NCI-H526 treated with DMSO at 0.1 percent for 48 hours (cell line): ENCODE data around the gene NEK6.
A peak's percentile ranks its signal among the peaks of the same experiment; 100 is the strongest.
"Not testable (repeated sequence)": the region's sequence is repeated elsewhere in the genome, so short reads cannot be mapped to it uniquely, and the experiment has no call there.

Experiments
- DNase-seq: peaks from one replicate; lab custom pipeline; 2025; lab: John Stamatoyannopoulos, UW

NEK6 gene

DNA sequence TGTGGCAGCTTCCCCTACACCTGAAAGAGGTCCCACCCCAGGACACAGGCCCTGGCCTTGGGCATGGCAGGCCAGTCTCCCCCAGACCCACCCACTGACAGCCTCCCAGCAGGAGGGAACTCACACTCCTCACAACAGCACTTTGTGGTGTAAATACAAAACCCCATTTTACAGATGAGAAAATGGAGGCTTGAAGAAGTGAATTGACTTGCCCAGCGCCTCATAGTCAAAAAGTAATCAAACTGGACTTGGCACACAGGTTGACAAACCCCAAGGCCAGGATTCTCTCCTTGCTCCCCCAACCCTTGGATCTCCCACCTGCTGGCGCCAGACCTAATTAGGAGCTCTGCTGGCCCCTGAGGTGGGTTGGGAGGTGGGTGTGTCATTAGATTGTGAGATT is 29.2 kb upstream of the NEK6 start:
- no peak for DNase-seq

DNA sequence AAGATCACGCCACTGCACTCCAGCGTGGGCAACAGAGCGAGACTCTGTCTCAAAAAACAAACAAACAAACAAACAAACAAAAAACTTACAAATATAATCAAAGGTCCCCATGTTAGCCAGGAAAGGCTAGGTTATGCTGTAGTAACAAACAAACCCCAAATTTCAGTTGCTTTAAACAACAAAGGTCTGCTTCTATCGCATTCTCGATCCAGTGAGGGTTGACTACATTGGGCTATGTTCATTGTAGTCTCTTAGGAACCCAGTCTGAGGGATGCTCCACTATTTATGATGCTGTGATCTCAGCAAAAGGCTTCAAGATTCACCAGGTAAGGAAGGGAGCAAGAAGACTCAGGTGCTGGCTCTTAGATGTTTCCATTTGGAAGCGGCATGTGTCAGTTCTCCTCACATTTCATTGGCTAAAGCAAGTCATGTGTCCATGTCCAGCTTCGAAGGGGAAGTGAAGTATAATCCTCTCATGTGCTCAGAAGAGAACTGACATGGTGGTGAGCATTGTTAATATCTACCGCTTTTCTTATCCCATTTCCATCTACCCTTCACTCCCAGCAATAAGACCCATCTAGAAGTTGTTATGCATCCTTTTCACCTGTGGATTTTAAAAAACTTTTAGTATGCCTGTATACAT is 26.5 kb upstream of the NEK6 start:
- DNase-seq, result no peak

DNA sequence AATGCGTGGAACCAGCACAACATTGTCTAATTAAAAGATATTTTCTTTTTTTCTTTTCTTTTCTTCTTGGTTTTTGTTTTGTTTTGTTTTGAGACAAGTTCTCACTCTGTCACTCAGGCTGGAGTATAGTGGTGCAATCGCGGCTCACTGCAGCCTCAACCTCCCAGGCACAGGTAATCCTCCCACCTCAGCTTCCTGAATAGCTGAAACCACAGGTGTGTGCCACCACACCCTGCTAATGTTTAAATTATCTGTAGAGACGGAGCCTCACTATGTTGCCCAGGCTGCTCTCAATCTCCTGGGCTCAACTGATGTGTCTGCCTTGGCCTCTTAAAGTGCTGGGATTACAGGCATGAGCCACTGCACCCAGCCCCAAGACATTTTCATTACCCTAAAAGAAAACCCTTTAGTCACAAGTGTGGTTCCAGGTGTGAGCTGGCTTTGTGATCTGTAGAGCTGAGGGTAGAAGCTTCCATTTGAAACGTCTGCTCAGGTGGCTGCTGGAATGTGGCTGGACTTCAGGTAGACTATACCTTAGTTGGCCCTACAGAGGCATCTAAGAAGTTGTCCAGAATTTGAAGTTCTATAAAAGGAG is 19.1 kb upstream of the NEK6 start:
- no peak for DNase-seq

DNA sequence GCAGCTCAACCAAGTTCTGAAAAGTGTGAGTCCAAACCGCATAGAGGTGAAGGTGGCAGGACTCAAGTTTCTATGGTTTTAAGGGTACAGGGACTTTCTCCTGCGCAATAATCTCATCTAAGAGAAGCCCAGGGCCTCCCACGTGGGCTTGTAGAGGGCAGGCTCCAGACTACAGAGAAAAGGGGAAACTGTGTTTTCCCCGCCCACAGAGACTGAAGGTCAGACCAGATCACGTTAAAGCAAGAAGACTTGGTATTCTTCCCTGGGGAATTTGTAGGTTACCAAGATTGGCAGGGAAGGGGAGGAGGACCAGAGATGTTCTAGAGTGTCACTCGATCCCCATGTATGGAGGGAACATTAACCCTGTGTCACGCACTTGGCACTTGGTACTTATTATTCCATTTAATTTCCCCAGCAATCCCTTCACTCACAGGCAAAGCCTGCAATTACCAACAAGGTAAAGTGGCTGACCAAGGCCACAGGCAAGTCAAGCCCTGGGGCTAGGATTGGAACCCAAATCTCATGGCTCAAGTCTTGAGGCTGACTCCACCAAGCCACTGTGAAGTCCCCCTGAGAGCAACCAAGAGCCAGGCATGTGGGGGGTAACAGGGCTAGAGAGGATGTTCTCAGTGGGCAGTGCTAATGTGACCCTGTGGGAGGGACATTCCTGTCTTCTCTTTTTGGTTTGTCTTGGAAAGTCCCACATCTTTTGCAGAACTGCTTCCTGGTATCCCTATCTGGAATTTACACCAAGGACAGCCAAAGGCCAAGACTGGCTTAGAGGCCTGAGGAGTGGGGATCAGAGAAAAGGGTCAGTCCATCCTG is 18.3 kb upstream of the NEK6 start:
- no peak for DNase-seq

DNA sequence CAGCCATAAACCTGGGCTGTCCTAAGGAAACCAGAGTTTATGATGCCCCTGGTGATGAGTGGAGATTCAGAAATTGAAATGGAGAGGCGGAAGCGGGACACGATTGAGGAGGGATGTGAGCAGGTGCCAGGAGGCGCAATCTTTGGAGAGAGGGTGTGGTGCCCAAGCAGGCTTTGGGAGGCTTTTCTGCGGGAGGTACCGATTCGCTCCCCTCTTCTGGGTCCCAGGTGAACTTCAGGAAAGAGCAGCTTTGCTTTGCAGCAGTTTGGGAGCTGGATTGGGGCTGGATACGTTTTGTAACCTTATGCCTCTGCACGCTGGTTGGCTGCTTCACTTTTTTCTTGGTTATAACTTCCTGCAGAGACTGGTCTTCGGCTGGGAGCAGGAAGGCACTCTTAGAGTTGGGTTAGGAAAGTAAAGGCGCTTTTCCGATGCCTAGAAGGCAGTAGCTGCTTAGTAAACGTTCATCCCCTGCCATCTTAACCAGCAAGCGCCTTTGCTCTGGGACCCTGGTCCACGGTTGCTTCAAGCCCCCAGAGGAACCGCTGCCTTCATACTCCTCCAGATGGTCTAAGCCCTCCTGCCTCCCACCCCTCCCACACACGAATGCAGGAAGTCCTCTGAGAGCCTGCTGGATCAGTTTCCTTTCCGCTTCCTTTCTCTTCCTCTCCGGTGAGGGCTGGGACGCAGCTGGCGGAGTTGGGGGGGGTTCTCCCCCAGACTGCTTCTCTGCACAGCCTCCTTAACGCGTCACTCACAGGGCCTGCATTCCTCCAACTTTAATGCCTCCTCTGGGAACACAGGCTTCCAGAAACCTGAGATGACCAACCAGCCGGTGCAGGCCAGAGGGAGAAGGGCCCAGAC is 15.2 kb upstream of the NEK6 start:
- DNase-seq, result no peak

DNA sequence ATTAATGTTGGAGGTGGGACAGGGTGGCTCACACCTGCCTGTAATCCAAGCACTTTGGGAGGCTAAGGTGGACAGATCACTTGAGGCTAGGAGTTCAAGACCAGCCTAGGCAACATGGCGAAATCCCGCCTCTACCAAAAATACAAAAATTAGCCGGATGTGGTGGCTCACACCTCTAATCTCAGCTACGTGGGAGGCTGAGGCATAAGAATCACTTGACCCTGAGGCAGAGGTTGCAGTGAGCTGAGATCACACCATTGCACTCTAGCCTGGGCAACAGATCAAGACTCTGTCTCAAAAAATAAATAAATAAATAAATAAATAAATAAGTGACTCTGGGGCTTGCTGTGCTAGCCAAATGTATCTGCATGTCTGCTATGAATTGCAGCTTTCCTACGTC is 10.4 kb upstream of the NEK6 start:
- not testable (repeated sequence) for DNase-seq

DNA sequence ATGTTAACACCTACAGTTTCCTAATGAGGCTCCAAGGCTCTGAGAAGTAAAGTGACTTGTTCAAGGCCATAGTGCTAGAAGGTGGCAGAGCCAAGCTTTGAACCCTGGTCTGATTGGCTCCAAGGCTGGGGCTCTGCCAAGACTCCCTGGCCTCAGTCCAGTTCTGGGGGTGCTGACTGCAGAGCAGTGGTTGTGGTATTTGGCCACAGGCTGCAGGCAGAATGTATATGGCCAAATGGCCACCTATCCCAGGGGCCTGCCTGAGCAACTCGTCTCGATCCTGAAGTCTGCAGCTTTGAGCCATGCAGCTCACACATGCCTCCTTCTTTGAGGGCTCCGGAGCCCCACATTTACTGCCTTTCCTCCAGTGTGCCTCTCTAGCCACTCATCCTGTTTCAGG is 9.7 kb upstream of the NEK6 start:
- no peak for DNase-seq

DNA sequence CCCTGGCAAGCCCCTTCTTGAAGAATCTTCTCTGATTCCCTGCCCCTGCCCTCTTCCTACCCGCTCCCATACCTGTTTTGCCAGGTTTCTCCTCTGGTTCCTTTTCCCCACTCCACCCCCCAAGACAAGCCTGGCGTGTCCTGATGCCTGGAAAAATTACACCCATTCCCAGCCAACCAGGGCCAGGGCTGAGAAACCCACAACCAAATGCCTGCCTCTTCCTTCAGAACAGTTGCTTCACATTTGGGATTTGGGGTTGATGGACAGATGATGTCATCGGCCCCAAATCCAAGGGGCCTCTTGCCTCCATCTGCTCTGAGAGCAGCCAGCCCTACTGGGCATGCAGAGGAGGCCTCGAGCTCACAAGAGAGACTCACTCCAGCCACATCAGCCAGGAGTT is 8.8 kb upstream of the NEK6 start:
- DNase-seq, result no peak

DNA sequence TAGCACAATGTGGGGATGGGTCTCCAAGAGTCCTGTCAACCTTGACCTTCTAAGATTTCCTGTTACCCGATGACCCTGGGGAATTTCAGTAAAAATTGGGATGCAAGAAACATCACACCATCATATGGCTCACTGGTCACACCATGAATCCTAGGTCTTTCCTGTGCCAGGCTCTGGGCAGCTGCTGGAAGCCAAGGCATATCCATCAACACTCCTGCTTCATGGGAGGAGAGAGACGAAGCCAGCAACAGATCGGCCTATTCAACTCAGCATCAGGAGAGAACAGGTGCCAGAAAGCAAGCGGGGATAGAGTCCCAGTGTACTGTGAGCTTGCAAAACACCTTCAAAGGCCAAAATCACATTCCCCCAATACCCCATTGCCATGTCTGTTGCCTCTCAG is 6.5 kb upstream of the NEK6 start:
- no peak for DNase-seq

DNA sequence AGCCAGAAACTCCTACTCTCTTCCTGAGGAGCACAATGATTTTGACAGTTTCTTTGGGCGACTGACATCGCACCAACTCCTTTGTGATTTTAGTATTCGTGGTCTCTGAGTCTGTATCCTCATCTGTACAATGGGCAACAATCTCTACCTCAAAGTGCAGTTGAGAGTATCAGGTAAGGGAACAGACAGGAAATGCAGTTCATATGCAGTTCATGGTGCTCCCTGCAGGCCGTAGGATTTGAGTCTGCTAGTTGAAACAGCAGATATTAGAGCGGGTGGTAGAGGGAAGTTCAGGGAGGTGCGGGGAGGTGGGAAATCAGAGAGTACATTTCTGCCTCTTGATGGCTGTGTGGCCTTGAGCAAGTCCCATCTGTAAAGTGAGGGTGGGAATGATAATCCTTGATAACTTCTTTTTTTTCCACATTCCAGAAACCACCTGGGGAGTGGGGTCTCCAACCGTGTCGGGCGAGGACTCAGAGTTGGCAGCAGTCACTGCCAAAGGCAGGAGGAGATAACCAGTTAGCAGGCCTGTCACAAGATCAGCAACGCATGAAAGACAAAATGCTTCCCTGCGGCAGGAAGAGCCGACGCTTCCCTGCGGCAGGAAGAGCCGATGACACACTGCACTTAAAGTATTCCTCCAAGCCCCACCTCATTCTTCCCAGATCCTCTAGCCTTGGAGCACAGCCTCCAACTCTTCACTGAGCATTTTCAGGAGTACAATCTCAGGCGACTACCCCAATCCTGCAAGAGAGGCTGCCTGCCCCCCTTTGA is 6.0 kb upstream of the NEK6 start:
- no peak for DNase-seq

DNA sequence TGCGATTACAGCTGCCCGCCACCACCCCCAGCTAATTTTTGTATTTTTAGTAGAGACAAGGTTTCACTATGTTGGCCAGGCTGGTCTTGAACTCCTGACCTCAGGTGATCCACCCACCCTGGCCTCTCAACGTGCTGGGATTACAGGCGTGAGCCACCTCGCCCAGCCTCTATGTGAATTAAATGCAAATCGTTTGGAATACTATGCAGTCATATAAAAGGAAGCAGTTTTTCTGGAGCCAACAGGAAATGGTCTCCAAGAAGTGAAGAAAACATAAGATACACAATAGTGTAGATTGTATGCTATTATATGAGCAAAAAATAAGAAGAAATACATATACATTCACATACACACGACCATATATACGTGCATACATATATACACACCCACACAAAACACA is 4.9 kb upstream of the NEK6 start:
- DNase-seq, result not testable (repeated sequence)

DNA sequence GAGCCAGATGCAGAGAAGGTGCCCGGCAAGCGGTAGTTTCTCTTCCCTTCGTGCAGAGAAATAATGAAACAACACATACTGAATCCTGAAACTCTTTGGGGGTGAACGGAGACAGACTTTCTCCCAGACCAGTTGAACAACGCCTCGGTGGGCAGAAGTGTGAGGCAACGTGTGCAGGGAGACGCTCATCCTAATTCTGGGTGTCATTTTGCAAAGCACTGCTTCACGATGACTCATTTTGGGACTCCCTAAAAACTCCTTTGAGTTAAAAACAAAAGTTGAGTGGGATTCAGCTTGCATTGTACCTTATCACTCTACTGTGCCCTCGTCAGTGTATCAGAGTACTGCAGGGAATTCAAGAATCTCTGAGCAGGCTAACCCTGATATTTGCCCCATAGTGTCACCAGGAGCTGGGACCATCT is 3.5 kb upstream of the NEK6 start:
- no peak for DNase-seq

DNA sequence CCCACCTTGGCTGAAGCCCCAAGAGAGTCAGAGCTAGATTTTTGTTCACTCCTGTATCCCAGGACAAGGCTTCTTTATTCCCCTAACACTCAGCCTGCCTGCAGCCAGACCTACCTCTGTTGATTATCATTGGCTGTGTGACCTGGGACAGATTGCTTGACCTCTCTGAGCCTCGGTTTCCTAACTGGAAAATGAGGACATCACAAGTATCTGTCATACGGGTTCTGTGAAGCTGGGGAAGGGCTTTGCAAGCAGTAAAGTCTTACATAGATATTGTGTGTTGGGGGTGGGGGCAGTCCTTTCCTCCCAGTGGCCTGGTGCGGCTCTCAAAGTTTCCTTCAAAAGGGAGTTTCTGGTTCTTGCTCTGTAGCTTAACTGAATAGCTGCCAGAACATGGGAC is 2.5 kb upstream of the NEK6 start:
- DNase-seq, result no peak

DNA sequence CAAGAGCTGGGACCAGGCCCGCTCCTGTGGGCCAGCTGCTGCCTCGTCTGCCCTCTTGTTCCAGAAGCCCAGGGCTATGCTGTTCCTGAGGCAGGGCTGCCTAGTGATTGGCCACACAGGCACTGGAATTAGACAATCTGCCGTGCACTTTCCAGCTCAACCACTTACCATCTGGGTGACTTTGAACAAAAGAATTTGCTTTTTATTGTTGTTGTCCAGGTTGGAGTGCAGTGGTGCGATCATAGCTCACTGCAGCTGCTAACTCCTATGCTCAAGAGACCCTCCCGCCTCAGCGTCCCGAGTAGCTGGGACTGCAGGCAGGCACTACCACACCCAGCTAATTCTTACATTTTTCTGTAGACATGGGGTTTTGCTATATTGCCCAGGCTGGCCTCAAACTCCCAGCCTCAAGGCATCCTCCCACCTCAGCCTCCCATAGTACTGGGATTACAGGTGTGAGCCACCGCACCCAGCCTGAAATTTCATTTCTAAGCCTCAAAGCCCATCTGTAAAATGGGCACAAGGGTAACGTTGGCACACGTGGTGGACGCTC is 1.2 kb upstream of the NEK6 start:
- DNase-seq, result peak; percentile 3

DNA sequence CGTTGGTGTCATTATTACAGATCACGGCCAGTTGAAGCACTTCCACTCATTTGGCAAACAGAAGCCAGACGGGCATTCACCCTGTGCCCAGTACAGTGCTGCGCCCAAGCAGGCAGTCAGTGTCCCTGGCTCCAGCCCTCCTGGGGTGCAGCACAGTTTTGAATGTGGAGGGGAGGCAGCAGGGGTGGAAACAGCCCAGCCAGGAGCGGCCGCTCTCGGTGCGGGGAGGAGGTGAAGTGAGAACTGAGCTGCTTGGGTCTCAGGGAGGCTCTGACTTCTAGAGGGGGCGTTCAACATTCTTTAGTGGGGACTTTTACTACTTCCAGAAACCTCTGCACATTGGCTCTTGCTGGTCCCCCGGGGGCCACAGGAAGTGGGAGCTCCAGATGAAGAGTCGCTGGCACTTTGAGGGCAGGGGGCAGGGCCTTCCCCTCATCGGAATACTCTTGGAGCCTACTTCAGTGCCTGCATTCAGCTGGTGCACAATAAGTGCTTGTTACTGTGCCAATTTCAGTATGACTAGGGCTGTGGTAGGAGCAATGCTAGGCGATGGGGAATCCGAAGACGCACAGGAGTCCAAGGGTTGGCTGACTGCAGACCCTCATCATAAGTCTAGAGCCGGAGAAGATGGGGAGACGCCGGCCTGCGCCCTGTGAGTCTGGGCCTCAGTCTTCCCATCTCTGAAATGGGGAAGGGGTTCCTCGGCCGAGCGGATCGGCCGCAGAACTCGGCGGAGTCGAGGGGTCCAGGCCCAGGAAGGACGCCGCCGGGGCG is 492 bp upstream of the NEK6 start:
- no peak for DNase-seq

DNA sequence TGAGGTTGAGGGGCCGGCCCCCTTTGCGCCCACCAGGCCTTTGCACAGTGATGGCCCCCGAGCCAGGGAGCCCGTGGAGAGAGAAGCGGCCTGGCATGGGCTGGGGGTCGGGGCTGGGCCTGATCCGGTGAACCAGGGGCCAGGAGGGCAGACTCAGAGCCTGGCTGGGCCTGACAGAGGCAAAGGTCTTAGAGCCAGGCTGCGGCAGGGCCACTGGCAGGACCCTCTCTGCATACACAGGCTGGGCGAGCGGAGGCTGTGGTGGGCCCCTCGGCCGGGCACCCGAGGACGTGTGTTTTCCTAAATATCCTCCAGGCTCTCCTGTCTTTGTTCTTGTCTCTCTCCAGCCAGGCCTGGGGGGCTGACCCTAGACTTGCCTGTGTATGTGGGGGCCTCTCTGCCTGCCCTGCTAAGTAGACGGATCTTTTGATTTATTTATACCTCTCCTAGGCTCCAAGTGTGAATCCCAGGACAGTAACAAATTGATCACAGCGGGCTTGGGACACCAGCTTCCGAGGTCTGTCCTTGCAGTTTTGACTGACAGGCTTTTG is 933 bp downstream of the NEK6 start:
- DNase-seq, result no peak

DNA sequence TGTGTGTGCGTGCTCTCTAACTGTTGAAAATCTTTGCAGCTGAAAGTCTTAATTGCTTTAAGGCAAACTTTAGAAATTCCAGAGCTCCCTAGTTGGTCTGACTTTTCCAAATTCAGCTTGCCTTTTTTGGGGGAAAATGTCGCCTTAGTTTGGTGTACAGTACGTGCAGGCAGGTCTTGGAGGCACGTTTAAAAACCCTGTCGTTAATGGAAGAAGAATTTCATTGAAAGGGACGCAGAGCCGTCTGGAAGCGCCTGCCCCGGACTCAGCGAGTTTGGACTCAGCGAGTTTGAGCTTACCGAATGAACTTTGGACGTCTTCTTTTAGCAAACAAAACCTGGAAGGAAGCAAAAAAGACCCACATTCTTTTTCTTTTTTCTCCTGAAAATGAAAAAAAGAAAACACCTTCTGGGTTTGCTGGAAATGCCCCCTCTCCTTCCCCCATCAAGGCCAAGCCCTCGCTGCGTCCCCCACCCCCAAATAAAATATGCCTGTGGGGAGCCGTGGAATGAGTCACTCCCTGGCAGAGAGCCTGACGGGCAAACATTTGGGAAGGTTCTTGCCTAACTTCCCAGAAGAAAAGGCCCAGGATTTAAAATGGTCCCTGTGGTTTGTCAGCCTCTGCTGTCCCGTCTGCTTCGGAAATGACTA is 1.5 kb downstream of the NEK6 start:
- no peak for DNase-seq

DNA sequence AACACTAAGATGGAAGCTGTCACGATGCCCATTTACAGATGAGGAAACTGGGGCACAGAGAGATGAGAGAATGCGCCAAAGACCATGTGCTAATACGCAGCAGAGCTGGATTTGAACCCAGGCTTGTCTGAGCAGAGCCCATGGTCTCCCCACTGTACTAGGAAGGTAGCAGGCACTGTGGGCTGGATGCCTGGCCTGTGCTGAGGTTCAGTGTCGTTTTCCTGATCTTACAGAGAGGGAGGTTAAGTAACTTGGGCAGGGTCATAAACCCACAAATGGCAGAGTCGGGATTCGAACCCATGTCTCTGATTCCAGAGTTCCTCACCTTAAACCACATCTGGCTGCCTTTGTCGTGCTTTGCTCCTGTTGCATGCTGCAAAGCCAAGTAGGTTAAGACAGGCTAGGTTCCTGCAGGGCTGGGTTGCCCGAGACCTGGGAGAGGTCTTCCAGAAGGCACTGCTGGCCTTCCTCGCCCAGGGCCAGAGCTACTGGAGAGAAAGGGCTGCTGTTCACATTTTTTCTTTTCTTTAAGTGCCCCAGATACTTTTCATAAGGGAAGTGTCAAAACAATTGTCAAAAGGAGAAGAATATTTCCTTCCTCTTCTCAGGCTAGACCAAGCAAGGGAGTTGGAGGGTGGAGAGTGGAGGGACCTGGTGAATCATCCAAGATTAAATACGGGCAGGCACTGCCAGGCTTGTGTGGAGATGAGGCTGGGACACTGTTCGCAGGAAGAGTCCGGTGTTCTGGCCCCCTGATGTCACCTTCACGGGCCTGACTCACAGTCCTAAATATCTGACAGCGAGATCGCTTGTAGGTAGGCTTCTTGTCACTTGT is 3.2 kb downstream of the NEK6 start:
- no peak for DNase-seq
